ENCODE measurements around the gene FOXP1. TPM values are rescaled to one million over a fixed set of nuclear protein-coding genes. Genes with fewer than 3 reads are reported as not detected.

FOXP1 gene
- total and polyA plus RNA-seq, 2 of the 13 experiments (the other 11 are each of a cell fraction or from before 2014, with no cell fraction given), result 40.4 to 59.0 TPM

DNA sequence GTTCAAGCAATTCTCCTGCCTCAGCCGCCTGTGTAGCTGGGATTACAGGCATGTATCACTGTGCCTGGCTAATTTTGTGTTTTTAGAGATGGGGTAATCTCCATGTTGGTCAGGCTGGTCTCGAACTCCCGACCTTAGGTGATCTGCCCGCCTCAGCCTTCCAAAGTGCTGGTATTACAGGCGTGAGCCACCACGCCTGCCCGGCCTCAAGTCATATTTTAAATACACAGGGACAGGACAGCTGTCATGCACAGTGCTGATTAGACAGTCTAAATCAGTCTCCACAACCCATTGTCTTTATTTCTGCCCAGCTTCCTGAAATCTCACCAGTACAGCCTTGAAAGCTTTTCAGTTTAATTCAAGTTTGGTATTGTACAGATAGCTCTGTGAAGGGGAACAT, 587.4 kb downstream of the FOXP1 start (continued):
- TF ChIP-seq ZNF232 (CRISPR knock-in tag; IDR thresholded peaks at IDR 0.05; ENCODE audit: borderline replicate concordance), result no peak

DNA sequence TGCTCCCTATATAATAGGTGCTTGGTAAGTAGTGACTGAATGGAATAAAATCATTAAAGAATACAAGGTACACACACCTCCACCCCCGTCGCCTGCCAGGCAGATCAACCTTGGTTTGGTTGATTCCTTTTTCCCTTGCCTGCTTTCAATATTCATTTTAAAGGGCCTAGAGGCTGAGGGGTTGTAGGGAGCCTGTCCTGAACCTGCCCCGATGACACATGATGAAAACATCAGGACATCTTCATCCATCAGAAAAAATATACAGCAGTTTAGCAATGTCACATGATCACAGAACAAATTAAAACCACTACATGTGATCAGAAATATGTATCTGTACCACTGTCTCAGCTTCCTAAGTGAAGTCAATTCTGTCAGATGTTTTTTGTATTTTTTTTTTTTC, 588.9 kb downstream of the FOXP1 start:
- FAIRE-seq (no peak), DNase-seq (ENCODE audit: low spot score) (no peak), ATAC-seq (no peak)
- intact Hi-C loops (cut with micrococcal nuclease; ENCODE audit: unreplicated experiment), result no loop called here
- Histone ChIP-seq H3K4me3 (replicated peaks in 1 of 3; ENCODE audit: insufficient read depth in 1 of 3, low read depth in 2 of 3, low read length in 3 of 3) (no peak overlapping the region), H4K20me1 (ENCODE audit: insufficient read depth, low read length) (no peaks in the 10 kb centered on the region), H3K4me2 (ENCODE audit: low read depth, low read length) (no peak overlapping the region), H3K9ac (ENCODE audit: insufficient read depth, low read depth, low read length) (no peak overlapping the region), H3K36me3 (replicated peaks in 1 of 2; ENCODE audit: control insufficient read depth in 1 of 2, insufficient read depth in 2 of 2, low read length in 2 of 2) (peaks cover 19 to 50% of the 10 kb centered on the region in 2 experiments), H3K9me3 (ENCODE audit: low read length) (no peaks in the 10 kb centered on the region), H3K27ac (ENCODE audit: extremely low read length, insufficient read depth, low read length) (no peak overlapping the region), H3K27me3 (ENCODE audit: control insufficient read depth in 1 of 2, insufficient read depth in 2 of 2, low read length in 2 of 2) (no peaks in the 10 kb centered on the region), H3K79me2 (ENCODE audit: insufficient read depth, low read length) (no peaks in the 10 kb centered on the region), H3K4me1 (ENCODE audit: insufficient read depth, low read length) (no peaks in the 10 kb centered on the region), H2AFZ (ENCODE audit: low read length) (no peak overlapping the region)
- no TSS peak for BruUV-seq (replicated peaks)
- in situ Hi-C loops (cut with HindIII; ENCODE audit: extremely low pct_ligation_motif_present, low pct_unique_long_range_greater_than_20kb), result no loop called here
- 96% methylated on average over 3 of the region's 3 CpGs for WGBS (ENCODE audit: low lambda C conversion rate)
- TF ChIP-seq FOXP1 (IDR thresholded peaks at IDR 0.05) (no peak), FOXP1 (CRISPR knock-in tag; IDR thresholded peaks at IDR 0.05) (no peak), MTF1 (CRISPR knock-in tag; IDR thresholded peaks at IDR 0.05) (no peak), NFE2L1 (CRISPR knock-in tag; IDR thresholded peaks at IDR 0.05; ENCODE audit: borderline replicate concordance) (no peak), NFRKB (IDR thresholded peaks at IDR 0.05) (no peak), ARNT2 (CRISPR knock-in tag; IDR thresholded peaks at IDR 0.05; ENCODE audit: low read depth) (no peak), SMYD3 (CRISPR knock-in tag; IDR thresholded peaks at IDR 0.05) (no peak), ZSCAN12 (CRISPR knock-in tag; IDR thresholded peaks at IDR 0.05) (no peak), NCOA1 (CRISPR knock-in tag; IDR thresholded peaks at IDR 0.05) (no peak), SIN3B (IDR thresholded peaks at IDR 0.05; ENCODE audit: low read length) (no peak), ZNF30 (CRISPR knock-in tag; IDR thresholded peaks at IDR 0.05) (no peak), ZNF143 (CRISPR knock-in tag; IDR thresholded peaks at IDR 0.05) (no peak), ZC3H13 (CRISPR knock-in tag; IDR thresholded peaks at IDR 0.05) (no peak)
- TF ChIP-seq, protein P1, sequence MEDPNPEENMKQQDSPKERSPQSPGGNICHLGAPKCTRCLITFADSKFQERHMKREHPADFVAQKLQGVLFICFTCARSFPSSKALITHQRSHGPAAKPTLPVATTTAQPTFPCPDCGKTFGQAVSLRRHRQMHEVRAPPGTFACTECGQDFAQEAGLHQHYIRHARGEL (CRISPR knock-in tag; IDR thresholded peaks at IDR 0.05), result no peak
- TF ChIP-seq, protein P2, sequence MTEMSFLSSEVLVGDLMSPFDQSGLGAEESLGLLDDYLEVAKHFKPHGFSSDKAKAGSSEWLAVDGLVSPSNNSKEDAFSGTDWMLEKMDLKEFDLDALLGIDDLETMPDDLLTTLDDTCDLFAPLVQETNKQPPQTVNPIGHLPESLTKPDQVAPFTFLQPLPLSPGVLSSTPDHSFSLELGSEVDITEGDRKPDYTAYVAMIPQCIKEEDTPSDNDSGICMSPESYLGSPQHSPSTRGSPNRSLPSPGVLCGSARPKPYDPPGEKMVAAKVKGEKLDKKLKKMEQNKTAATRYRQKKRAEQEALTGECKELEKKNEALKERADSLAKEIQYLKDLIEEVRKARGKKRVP (CRISPR knock-in tag; IDR thresholded peaks at IDR 0.05), result no peak
- TF ChIP-seq, protein P3, sequence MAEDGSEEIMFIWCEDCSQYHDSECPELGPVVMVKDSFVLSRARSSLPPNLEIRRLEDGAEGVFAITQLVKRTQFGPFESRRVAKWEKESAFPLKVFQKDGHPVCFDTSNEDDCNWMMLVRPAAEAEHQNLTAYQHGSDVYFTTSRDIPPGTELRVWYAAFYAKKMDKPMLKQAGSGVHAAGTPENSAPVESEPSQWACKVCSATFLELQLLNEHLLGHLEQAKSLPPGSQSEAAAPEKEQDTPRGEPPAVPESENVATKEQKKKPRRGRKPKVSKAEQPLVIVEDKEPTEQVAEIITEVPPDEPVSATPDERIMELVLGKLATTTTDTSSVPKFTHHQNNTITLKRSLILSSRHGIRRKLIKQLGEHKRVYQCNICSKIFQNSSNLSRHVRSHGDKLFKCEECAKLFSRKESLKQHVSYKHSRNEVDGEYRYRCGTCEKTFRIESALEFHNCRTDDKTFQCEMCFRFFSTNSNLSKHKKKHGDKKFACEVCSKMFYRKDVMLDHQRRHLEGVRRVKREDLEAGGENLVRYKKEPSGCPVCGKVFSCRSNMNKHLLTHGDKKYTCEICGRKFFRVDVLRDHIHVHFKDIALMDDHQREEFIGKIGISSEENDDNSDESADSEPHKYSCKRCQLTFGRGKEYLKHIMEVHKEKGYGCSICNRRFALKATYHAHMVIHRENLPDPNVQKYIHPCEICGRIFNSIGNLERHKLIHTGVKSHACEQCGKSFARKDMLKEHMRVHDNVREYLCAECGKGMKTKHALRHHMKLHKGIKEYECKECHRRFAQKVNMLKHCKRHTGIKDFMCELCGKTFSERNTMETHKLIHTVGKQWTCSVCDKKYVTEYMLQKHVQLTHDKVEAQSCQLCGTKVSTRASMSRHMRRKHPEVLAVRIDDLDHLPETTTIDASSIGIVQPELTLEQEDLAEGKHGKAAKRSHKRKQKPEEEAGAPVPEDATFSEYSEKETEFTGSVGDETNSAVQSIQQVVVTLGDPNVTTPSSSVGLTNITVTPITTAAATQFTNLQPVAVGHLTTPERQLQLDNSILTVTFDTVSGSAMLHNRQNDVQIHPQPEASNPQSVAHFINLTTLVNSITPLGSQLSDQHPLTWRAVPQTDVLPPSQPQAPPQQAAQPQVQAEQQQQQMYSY (CRISPR knock-in tag; IDR thresholded peaks at IDR 0.05), result no peak
- POLR2A ChIA-PET, result no interaction called here
- CTCF ChIA-PET (ENCODE audit: low intra/inter-chr PET ratio, low total read pairs), result no interaction called here
